Glutamatergic neuron (in vitro differentiated cells): ENCODE measurements around the gene RPP25L. TPM values are rescaled to one million over a fixed set of nuclear protein-coding genes. Genes with fewer than 3 reads are reported as not detected.

Experiments
- DNase-seq: peaks from one replicate; pipeline ENCODE4 v3.0.0; 2022
- H3K27ac Mint-ChIP-seq: one replicate; pipeline ENCODE4 v1.8.0; 2020; ENCODE audit warnings: mild to moderate bottlenecking, mixed read lengths, inconsistent platforms; ENCODE audit not compliant: unreplicated experiment
- H3K27me3 Mint-ChIP-seq: one replicate; pipeline ENCODE4 v1.8.0; 2020; ENCODE audit warnings: mild to moderate bottlenecking, moderate library complexity, mixed read lengths, inconsistent platforms; ENCODE audit not compliant: unreplicated experiment
- H3K36me3 Mint-ChIP-seq: one replicate; pipeline ENCODE4 v1.8.0; 2020; ENCODE audit warnings: mild to moderate bottlenecking, mixed read lengths, inconsistent platforms; ENCODE audit not compliant: unreplicated experiment
- H3K4me1 Mint-ChIP-seq: one replicate; pipeline ENCODE4 v1.8.0; 2020; ENCODE audit warnings: mild to moderate bottlenecking, low read depth, mixed read lengths, inconsistent platforms; ENCODE audit not compliant: unreplicated experiment
- H3K4me3 Mint-ChIP-seq: one replicate; pipeline ENCODE4 v1.8.0; 2020; ENCODE audit warnings: mild to moderate bottlenecking, mixed read lengths, inconsistent platforms; ENCODE audit not compliant: unreplicated experiment
- H3K9me3 Mint-ChIP-seq: one replicate; pipeline ENCODE4 v1.8.0; 2020; ENCODE audit warnings: mild to moderate bottlenecking, moderate library complexity, mixed read lengths, inconsistent platforms; ENCODE audit not compliant: unreplicated experiment
- CTCF ChIP-seq: fragments of 200-600 bp; sonication (generic); IDR thresholded peaks from one replicate; pipeline ENCODE4 v1.5.0; 2021; ENCODE audit not compliant: partially characterized antibody, unreplicated experiment
- total RNA-seq: library from RNA; stranded (reverse); fragmentation: NEBNext Ultra II Directional; extraction: Animal tissue kit (Norgen Biotek cat#: 25700); gene quantifications from one replicate; pipeline ENCODE4 v1.2.1, GENCODE V29; 2021; ENCODE audit not compliant: unreplicated experiment

Gene RPP25L
- total RNA-seq, 1 donor from 2014 or later, result 12.6 TPM

- H3K9me3 Mint-ChIP-seq, result peaks cover 6% of the 10 kb centered on the region
- no peak for TF ChIP-seq CTCF
- no peak overlapping the region for H3K4me3 Mint-ChIP-seq
- no peak for DNase-seq
- no peak overlapping the region for H3K27ac Mint-ChIP-seq
- peaks cover 32% of the 10 kb centered on the region for H3K4me1 Mint-ChIP-seq
- no peaks in the 10 kb centered on the region for H3K36me3 Mint-ChIP-seq
- H3K27me3 Mint-ChIP-seq, result peaks cover 4% of the 10 kb centered on the region
These were observed 43.5 kb upstream of the RPP25L start for GRCh38 chr9:34655394-34655793.

DNA sequence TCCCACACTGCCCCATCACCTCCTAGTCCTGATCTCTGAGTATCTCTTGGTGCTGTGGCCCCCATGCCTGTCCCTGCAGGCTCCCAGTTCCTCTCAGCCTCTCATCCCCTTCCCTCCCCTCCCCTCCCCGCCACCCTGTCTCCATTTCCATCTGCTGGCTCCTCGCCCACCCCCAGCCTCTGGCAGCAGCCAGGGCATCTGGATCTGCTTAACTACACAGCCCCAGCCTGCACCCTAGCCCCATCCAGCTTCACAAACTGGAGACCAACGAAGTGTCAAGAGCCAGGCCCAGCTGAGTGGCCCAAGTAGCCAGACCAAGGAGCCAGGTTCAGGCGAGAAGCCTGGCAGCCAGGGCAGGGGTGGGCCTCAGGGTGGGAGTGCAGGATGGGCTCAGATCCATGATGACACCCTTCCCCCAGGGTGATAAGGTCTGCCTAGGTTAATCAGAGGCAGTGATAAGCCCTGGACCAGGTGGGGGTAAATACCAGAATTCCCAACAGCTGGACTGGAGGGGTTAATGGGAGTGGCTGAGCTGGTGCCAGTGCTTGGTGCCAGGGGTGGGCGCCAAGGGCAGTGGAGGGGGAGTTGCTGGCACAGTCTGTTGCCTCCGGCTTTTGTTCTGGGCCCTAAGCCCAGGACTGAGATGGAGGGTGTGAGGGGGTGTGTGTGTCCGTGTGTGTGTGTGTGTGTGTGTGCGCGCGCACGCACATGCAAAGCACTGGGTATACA lies 42.6 kb upstream of the RPP25L start:
- Mint-ChIP-seq H3K9me3 (peaks cover 6% of the 10 kb centered on the region), H3K36me3 (no peaks in the 10 kb centered on the region), H3K27me3 (peaks cover 4% of the 10 kb centered on the region), H3K27ac (no peak overlapping the region), H3K4me1 (peaks cover 32% of the 10 kb centered on the region), H3K4me3 (no peak overlapping the region)
- TF ChIP-seq CTCF, result no peak
- DNase-seq, result no peak

DNA sequence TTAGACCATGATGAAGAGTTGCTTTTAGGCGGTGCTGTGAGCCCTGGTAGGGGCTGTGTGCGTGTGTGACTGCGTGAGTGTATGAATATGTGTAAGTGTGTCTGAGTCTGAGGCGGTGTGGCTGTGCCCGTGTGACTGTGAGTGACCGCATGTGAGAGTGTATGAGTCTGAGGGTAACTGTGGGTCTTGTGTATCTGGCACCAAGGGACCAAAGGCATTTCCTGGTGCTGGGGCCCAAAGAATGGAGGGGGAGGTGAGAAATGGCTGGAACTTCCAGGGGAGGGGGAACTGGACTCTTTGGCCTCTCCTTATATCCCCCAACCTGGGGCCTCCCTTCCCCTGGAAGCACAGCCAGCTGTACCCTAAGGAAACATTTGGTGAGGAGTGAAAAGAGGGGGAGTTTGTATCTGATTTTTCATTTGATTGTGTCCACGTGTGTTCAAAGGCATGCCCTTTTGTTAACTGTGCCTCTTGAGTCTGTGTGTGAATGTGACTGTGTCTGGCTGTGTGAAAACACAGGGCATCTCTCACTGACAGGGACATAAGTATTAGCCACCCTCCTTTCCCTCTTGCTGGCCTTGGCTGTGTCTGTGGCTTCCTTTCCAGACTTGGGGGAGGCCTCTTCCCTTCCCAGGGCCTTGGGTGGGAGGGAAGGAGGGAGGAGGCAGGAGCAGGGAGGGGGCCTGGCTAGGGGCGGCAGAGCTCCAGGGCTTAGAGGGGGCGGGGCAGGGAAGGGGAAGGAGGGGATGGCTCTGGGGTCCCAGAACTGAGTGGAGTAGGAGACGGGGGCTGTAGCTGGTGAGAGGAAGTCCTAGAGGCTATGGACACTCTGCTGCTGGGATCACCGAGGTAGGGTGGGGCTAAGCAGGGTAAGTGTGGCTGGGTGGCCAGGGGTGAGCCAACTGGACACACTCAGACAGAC lies 41.5 kb upstream of the RPP25L start:
- Mint-ChIP-seq H3K4me3 (peak overlapping the region; percentile 69), H3K27ac (peak overlapping the region; percentile 48), H3K4me1 (peaks cover 32% of the 10 kb centered on the region), H3K27me3 (peaks cover 6% of the 10 kb centered on the region), H3K36me3 (peaks cover 3% of the 10 kb centered on the region), H3K9me3 (peaks cover 6% of the 10 kb centered on the region)
- TF ChIP-seq CTCF, result no peak
- DNase-seq, result no peak

GRCh38 chr9:34652602-34653000 lies 40.7 kb upstream of the RPP25L start:
- H3K36me3 Mint-ChIP-seq, result peaks cover 8% of the 10 kb centered on the region
- TF ChIP-seq CTCF, result no peak
- H3K27me3 Mint-ChIP-seq, result peaks cover 7% of the 10 kb centered on the region
- H3K9me3 Mint-ChIP-seq, result peaks cover 7% of the 10 kb centered on the region
- peak overlapping the region; percentile 77 for H3K4me3 Mint-ChIP-seq
- H3K27ac Mint-ChIP-seq, result peak overlapping the region; percentile 48
- no peak for DNase-seq
- H3K4me1 Mint-ChIP-seq, result peaks cover 28% of the 10 kb centered on the region
